Ramos (cell line): ENCODE measurements around the gene DNAJC9.

Source experiments
- in situ Hi-C: fragments of 300-500 bp; cut with MboI; formaldehyde crosslinking; loops from one replicate; pipeline ENCODE4 v1.14.3; 2022; ENCODE audit warnings: low sequenced_read_pairs; ENCODE audit not compliant: unreplicated experiment

The DNAJC9 gene, protein sequence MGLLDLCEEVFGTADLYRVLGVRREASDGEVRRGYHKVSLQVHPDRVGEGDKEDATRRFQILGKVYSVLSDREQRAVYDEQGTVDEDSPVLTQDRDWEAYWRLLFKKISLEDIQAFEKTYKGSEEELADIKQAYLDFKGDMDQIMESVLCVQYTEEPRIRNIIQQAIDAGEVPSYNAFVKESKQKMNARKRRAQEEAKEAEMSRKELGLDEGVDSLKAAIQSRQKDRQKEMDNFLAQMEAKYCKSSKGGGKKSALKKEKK

DNA sequence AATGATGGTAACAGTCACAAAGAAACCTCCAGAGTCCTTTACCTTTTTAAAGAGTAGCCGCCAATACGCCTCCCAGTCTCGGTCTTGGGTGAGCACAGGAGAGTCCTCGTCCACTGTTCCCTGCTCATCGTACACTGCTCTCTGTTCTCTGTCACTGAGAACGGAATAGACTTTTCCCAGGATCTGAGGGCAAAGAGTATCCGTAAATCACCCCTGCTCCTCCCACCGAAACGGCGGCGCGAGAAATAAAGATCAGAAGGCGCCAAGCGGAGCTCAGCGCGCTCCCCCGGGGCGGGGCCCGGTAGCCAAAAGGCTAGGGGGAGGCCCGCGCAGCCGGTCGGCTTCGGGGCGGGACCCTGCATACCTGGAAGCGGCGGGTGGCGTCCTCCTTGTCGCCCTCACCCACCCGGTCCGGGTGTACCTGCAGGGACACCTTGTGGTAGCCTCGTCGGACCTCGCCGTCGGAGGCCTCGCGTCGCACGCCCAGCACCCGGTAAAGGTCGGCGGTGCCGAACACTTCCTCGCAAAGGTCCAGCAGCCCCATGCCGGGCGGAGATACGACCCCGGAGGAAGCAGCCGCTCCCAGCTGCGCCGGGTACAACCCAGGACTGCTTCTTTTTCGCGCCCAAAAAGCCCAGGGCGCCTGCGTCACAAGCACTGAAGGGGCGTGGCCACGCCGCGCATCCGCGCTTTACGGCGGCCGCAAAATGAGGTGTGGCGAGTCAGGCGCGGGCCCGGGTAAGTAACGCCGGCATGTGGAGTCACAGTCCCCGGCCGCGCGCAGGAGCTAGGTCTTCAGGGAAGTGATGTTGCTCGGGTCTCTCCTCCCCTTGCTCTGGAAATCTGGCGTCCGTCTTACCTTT lies at the start of gene DNAJC9:
DNAJC9 (minus strand) TSS at position 610 of the 863 bp plus-strand sequence; CDS start at position 544, 66 bp downstream.
- in situ Hi-C loops = no loop called here

DNA sequence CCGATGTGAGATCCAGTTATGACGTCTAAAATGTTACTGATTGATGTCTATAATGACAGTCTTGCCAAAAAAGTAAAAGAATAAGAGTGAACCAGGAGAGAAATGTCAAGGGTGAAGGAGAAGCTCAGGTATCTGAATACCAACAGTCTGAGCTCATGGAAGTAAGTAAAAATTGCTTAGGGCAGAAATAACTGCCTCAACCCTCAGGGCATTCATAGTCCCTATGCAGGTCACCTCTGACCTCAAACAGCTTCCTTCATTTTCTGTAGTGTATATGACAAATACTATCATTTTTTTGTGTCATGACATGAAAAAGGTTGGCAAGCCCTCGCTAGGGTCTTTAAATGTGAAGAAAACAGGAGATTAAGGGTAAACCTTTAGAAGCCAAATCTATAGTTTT lies 46.4 kb upstream of the DNAJC9 start:
- in situ Hi-C loops = no loop called here

DNA sequence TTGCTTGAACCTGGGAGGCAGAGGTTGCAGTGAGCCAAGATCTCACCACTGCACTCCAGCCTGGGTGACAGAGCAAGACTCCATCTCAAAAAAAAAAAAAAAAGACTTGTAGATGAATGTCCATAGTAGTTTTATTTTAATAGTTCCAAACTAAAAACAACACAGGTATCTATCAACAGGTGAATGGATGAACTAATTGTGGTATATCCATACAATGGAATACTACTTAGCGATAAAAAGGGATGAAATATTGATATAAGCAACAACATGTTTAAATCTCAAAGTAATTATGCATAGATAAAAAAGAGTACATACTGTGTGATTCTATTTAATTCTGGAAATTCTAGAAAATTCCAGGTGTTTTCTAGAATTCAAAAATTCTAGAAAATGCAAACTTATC lies 42.9 kb upstream of the DNAJC9 start:
- in situ Hi-C loops = no loop called here

DNA sequence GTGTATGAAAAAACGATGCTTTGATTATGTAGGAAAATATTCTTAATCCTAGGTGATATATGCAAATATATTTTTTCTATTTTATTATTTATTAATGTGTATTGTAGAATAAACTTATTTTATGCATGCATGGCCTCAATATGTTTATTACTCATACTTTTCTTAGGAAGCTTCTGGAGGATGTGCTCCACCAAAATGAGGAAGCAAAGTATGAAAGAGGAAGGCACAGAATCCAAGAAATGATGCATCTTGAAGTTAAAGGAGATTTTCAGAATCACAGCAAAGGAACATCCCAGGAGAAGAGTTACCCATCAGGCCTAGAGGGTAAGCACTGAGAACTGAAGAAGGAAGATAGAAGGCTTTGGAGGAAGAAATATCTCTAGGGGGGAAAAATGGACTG lies 40.4 kb upstream of the DNAJC9 start:
- in situ Hi-C loops = no loop called here

DNA sequence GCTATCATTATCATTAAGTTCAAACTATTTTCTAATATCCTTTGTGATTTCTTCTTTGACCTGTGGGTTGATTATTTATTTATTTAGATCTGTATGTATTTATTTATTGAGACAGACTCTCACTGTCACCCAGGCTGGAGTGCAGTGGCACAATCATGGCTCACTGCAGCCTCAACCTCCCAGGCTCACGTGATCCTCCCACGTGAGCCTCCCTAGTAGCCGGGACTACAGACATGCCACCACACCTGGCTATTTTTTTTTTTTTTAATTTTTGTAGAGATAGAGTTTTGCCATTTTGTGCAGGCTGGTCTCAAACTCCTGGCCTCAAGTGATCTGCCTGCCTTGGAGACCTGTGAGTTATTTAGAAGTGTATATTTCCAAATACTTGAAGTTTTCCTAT lies 34.0 kb upstream of the DNAJC9 start:
- in situ Hi-C loops = no loop called here

DNA sequence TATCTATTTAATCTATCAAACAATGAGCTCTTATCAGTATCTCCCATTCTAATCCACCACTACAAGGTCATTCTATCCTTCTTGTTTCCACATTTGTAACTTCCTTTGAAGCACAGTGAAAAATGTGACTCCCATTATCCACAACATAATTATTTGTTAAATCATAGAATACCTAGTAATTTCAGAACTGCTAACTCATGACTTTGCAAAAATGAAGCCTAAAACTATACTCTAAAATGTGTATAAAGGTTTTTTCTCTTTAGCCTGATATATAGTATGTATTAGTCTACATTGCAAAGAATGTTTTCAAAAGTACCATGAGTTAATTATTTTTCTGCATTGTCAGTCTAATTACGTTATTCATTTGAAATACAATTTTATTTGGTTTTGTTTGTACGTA lies 17.4 kb upstream of the DNAJC9 start:
- in situ Hi-C loops = no loop called here

DNA sequence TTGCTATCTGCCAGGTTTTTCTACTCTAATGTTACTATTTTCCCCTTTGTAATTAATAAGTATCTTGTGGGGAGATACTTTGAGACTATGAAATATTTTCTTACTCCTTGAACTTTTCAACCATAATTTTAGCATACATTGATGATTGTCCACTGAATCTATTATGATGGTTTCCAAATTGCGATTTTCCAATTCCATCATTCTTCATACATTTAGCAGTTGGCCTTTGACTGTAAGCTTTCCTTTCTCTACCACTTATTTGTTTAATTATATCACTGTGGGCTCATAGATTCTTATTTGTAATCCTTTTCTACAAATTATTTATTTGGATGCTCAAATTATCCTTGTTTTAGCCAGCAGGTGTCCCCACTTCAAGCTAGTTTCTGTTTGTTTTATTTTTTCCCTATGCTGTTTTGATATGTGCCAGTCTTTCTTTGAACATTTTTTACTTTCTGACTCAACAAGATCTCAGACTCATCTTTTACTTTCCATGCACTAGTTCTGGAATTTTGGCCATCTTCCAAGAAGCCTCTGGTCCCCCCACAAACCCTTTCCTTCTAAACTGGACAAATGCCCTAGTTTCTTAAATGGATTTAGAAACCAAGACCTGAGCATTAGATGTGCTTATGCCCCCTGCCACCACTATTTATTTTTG lies 16.8 kb upstream of the DNAJC9 start:
- in situ Hi-C loops = no loop called here

DNA sequence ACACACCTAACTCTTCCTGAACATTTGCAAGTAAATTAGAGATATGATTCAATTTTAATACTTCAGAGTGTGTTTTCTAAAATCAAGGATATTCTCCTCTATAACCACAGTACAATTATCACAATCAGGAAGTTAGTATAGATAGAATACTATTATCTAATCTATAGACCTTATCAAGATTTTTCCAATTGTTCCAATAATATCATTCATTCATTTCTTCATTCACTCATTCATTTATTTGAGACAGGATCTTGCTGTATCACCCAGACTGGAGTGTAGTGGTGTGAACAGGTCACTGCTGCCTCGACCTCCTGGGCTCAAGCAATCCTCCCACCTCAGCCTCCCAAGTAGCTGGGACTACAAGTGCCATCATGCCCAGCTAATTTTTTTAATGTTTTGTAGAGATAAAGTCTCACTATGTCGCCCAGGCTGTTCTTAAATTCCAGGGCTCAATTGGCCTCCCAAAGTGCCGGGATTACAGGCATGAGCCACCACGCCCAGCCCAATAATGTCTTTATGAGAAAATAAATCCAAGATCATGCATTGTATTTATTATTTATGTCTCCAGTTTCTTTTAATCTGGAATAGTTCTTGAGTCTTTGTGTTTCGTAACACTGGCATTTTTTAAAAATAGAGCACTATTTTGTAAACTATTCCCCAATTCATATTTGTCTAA lies 16.0 kb upstream of the DNAJC9 start:
- in situ Hi-C loops = no loop called here

DNA sequence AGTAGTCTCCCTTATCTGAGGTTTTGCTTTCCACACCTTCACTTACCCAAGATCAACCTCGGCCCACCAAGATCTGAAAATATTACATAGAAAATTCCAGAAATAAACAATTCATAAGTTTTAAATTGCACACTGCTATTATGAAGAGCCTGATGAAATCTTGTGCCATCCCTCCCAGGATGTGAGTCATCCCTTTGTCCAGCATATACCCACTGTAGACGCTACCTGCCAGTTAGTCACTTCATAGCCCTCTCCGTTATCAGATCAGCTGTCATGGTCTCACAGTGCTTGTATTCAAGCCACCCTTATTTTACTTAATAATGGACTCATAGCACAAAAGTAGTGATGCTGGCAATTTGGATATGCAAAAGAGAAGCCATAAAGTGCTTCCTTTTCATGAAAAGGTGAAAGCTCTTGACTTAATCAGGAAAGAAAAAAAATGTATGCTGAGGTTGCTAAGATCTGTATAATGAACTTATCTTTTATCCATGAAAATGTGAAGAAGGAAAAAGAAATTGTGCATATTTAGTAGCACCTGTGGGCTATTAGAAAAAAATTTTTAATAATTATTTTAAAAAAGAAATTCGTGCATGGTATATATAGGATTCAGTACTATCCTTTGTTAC lies 15.2 kb upstream of the DNAJC9 start:
- in situ Hi-C loops = no loop called here

DNA sequence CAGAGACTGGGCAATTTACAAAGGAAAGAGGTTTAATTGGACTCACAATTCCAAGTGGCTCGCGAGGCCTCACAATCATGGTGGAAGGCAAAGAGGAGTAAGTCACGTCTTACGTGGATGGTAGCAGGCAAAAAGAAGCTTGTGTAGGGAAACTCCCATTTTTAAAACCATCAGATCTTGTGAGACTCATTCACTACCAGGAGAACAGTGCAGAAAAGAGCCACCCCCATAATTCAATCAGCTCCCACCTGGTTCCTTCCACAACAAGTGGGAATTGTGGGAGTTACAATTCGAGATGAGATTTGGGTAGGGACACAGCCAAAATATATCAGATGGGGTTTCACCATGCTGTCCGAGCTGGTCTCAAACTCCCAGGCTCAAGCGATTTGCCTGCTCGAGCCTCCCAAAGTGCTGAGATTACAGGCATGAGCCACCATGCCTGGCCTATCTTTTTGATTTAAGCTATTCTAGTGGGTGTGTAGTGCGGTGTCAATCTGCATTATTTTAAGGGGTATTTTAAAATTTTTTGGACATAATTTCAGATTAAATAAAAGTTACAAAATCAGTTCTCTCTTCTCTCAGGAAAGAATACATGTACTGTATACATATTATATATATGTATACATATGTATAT lies 14.4 kb upstream of the DNAJC9 start:
- in situ Hi-C loops = no loop called here

DNA sequence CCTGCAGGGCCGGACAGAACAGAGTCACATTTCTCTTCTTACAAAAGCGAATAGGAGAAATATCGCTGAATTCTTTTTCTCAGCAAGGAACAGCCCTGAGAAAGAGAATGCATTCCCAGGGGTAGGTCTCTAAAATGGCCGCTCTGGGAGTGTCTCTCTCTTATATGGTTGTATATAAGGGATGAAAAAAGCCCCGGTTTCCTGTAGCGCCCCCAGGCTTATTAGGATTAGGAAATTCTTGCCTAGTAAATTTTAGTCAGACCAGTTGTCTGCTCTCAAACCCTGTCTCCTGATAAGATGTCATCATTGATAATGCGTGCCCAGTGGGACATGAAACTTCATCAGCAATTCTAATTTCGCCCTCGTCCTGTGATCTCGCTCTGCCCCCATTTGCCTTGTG lies 11.6 kb upstream of the DNAJC9 start:
- in situ Hi-C loops = loop anchor here (10.0 kb wide), 1 partner anchor 386 kb away; the partner anchor contains the start of gene MYOZ1

DNA sequence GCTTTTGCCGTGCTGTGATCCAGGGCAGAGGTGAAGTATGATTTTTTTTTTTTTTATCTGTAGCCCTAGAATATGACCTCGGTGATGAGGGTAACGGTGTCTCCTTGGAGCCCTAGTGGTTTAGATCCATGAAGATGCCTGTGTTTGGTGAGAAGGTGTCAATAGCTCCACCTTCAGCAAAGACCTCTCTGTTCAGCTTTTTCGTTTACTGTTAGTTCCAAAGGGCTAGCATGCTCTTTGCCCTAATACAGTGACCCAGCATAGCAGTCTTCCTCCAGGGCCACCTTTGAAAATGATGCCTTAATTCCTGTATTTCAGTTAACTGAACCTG lies 6.1 kb upstream of the DNAJC9 start:
- in situ Hi-C loops = loop anchor here (10.0 kb wide), 1 partner anchor 392 kb away; the partner anchor contains the start of gene MYOZ1

DNA sequence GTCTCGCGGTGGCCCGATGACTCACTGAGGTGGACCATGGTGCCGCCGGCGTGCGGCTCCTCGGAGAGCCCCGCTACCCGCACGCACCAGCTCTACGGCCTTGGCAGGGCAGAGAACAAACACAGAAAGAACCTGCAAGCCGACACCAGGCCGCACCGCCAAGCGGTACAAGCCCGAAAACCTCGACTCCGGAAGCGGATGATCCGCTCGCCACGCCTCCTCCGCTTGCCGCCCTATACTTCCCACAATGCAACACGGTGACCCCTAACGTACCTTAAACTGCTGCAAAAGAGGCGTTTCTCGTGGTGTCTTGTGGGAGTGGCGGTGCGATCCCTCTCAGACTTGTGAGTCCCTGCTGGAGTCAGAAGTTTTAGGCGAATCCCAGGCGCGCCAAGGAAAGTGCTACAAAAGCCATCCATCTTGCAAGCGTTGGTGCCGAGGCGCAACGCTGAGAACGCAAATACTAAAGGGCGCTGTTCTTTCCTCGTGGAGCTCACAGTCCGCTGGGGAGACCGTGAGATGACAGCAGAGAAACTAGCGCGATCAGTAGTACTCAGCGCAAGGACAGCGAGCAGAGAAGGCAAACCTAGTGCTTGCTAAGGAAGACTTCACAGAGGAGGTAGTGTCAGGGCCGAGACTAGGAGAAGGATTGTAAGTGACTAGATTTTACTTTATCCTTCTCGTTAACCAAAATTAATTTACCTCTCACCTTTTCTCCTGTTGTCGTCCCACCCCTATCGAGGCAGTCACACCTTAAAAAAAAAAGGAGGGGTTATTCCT lies 5.6 kb upstream of the DNAJC9 start, which contains the start of gene MRPS16:
MRPS16 (minus strand) TSS at position 200 of the 780 bp plus-strand sequence; CDS start at position 38, 162 bp downstream.
- in situ Hi-C loops = loop anchor here (10.0 kb wide), 1 partner anchor 392 kb away; the partner anchor contains the start of gene MYOZ1

DNA sequence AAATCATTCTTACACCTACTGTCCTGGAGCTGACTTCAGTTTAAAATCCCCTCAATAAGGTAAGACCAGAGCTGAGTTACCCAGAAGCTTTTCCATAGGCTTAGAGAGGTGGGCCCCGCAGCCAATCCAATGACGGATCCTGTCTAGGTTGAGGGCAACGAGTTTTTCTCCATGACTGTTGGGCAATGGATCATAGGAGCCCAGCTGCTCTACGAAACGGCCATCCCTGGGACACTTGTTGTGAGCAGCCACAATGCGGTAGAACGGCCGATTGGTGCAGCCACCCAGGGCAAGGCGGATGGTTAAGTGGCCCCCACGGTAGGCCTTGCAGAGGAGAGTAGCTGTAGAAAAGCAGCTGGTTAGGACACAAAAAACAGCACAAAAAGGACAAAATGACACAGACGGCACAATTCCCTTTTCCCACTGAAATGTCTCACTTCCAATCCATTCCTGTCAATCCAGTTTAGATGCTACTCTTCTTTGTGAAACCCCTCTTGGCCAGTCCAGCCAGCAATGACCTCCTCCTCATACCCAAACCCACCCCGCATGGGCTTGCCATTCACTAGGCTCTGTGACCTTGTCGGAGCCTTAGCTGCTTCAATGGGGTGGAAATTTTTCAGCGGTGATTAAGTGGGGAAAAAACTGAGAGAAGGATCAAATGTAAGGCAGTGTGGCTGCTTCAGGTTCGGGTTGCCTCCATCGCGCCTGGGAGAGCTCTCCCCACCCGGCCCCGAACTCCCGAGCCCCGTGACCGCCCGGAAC lies 4.8 kb upstream of the DNAJC9 start:
- in situ Hi-C loops = loop anchor here (10.0 kb wide), 1 partner anchor 393 kb away; the partner anchor contains the start of gene MYOZ1

DNA sequence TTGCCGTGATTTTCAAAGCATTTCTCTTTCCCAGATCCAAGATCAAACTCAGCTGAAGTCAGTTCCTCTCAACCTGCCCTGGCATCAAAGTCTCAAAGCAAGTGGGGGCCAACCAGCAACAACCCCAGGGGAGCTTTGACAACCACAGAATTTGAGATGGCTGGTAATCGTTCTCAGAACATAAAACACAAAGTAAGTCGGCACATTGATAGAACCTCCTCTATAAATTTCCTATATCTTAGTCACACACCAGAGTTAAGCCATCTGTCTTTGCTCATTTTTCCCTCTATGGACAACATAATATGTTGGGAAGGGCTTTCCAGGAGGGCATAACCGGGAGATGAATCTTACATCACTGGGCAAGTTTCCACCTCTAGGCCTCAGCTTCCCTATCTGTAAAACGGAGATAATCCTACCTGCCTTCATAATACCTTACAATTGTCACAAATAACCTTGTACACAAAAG lies 1.2 kb upstream of the DNAJC9 start:
- in situ Hi-C loops = no loop called here

DNA sequence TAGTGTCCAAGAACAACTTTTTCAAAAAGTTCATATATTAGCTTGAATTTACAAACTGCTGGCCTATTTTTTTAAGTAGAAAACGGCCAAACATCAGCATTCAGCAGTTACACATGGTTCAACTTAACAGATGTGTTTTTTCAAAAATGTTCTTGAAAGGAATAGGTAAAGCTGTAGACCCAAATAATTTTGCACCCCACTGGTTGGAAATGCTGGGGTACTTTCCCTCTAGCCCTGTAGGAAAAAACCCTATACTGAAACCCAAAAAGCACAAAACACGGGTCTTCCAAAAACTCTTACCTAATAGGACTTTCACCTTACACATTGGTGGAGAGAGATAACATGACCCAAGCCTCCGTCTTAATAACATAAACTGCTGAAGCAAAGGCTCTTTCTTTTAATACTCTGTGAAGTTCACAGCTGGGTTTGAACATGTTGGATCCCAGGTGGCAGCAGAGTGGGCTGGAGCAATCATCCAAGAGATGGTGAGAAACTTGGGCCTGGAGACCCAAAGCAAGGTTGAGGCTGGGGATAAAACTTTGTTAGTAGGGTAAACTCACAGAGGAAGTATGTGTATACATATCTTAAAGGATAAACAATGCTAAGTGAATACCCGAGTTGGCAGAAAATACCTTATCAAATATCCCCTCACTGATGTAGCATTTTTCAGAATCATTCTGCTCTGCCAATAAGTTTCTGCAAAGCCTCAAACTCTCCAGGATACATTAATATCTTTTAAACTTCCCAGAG lies 629 bp upstream of the DNAJC9 start:
- in situ Hi-C loops = no loop called here

DNA sequence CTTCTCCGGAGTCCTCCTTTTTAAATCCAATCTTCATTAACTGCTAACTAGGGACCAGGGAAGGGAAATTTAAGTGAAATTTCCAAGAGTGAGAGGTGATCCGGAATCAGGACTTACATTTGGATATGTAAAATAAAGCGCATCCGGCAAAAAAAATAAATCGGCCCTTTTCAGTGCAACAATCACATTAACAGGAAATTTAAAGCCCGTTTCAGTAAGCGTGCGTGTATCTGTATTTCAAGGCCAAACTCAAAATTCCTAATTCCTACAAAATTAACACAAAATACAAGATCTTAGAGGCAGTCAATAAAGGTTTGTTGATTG lies 771 bp downstream of the DNAJC9 start:
- in situ Hi-C loops = no loop called here
